ENCODE data around the gene CIITA.

DNA sequence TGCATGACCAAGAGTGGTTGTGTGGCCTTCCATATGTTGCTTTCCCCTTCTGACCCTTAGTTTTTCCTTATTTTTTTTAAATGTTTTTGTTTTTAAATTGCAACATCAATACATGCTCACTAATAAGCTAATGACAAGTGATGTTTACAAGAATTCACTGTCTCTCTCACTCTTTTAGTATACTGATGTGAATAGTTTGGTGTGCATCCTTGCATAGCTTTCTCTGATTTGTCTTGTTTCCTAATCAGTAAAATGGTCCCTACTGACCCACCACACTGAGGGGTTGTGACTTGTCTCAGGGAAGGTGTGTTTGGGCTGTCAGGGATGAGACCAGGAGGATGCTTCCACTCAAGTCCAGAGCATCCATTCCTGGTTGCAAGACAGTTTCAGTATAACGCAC is 26.0 kb downstream of the CIITA start:
- TF ChIP-seq, protein P1, sequence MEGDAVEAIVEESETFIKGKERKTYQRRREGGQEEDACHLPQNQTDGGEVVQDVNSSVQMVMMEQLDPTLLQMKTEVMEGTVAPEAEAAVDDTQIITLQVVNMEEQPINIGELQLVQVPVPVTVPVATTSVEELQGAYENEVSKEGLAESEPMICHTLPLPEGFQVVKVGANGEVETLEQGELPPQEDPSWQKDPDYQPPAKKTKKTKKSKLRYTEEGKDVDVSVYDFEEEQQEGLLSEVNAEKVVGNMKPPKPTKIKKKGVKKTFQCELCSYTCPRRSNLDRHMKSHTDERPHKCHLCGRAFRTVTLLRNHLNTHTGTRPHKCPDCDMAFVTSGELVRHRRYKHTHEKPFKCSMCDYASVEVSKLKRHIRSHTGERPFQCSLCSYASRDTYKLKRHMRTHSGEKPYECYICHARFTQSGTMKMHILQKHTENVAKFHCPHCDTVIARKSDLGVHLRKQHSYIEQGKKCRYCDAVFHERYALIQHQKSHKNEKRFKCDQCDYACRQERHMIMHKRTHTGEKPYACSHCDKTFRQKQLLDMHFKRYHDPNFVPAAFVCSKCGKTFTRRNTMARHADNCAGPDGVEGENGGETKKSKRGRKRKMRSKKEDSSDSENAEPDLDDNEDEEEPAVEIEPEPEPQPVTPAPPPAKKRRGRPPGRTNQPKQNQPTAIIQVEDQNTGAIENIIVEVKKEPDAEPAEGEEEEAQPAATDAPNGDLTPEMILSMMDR (conservative IDR thresholded peaks at IDR 0.05): no peak
- TF ChIP-seq ZFX (IDR thresholded peaks at IDR 0.05): no peak

All from C4-2B (cell line).